ENCODE data around the gene MYO10. TPM values are rescaled to one million over a fixed set of nuclear protein-coding genes. Genes with fewer than 3 reads are reported as not detected.

The MYO10 gene
- total and polyA plus RNA-seq, 9 donors = 10.8 to 35.8 (median 16.3) TPM

DNA sequence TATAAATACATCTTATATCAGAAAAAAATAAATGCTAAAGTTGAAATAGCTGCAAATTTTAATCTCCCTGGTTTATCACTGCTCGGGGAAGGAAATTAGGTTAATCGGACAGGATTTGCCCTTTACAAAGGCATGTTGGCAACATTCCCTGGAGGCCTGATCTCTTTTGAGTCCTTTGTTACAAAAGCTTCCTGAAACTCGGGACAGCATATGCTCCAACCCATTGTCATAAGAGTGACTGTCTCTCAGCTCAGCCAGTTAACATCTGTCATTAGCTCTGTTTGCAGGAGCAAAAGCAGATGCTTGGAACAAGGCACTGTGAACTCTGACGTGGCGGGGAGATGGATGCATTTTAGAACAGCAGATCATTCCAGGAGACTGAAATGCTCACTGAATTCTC is 80.6 kb downstream of the MYO10 start:
- intact Hi-C loops (cut with DNase I) = no loop called here
- Histone ChIP-seq H3K9me3 (no peaks in the 10 kb centered on the region), H3K27me3 (no peaks in the 10 kb centered on the region), H3K36me3 (no peaks in the 10 kb centered on the region), H3K4me1 (ENCODE audit: insufficient read depth) (peaks cover 2% of the 10 kb centered on the region), H3K4me3 (no peak overlapping the region), H3K27ac (no peak overlapping the region)
- TF ChIP-seq CTCF (IDR thresholded peaks at IDR 0.05) (no peak), EP300 (IDR thresholded peaks at IDR 0.05) (no peak), POLR2A (IDR thresholded peaks at IDR 0.05) (no peak)
- no peak for DNase-seq
- 56 to 65% (median 65%) methylated on average over 5 of the region's 5 CpGs for WGBS, 3 donors

DNA sequence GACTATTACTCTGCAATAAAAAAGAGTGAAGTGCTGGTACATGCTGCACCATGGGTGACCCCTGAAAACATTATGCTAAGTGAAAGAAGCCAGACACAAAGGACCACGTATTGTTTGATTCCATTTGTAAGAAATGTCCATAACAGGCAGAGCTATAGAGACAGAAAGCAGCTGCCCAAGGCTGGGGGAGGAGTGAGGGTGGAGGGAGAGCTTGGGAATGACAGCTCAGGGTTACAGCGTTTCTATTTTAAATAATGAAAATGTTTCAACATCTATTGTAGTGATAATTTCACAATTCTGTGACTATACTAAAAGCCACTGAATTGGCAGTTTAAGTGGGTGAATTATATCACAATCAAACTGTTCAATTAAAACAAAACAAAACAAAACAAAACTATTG is 81.7 kb downstream of the MYO10 start:
- H3K4me3 ChIP-seq = no peak overlapping the region
- peaks cover 2% of the 10 kb centered on the region for H3K4me1 ChIP-seq (ENCODE audit: insufficient read depth)
- H3K27ac ChIP-seq = no peak overlapping the region
- WGBS, 3 donors = 62 to 68% (median 63%) methylated on average over 2 of the region's 2 CpGs
- H3K9me3 ChIP-seq = no peaks in the 10 kb centered on the region
- no peaks in the 10 kb centered on the region for H3K36me3 ChIP-seq
- intact Hi-C loops (cut with DNase I) = no loop called here
- no peaks in the 10 kb centered on the region for H3K27me3 ChIP-seq
- TF ChIP-seq CTCF (IDR thresholded peaks at IDR 0.05) (no peak), POLR2A (IDR thresholded peaks at IDR 0.05) (no peak), EP300 (IDR thresholded peaks at IDR 0.05) (no peak)
- DNase-seq = no peak

- no peak overlapping the region for H3K4me3 ChIP-seq
- H3K4me1 ChIP-seq (ENCODE audit: insufficient read depth) = peaks cover 2% of the 10 kb centered on the region
- no peaks in the 10 kb centered on the region for H3K9me3 ChIP-seq
- no peak for TF ChIP-seq EP300 (IDR thresholded peaks at IDR 0.05)
- TF ChIP-seq POLR2A (IDR thresholded peaks at IDR 0.05) = no peak
- no peak overlapping the region for H3K27ac ChIP-seq
- no peak for DNase-seq
- H3K36me3 ChIP-seq = no peaks in the 10 kb centered on the region
- H3K27me3 ChIP-seq = no peaks in the 10 kb centered on the region
- intact Hi-C loops (cut with DNase I) = no loop called here
- 92 to 93% (median 92%) methylated on average over 4 of the region's 4 CpGs for WGBS, 3 donors
Observed at GRCh38 chr5:16853518-16853917, 82.6 kb downstream of the MYO10 start.

DNA sequence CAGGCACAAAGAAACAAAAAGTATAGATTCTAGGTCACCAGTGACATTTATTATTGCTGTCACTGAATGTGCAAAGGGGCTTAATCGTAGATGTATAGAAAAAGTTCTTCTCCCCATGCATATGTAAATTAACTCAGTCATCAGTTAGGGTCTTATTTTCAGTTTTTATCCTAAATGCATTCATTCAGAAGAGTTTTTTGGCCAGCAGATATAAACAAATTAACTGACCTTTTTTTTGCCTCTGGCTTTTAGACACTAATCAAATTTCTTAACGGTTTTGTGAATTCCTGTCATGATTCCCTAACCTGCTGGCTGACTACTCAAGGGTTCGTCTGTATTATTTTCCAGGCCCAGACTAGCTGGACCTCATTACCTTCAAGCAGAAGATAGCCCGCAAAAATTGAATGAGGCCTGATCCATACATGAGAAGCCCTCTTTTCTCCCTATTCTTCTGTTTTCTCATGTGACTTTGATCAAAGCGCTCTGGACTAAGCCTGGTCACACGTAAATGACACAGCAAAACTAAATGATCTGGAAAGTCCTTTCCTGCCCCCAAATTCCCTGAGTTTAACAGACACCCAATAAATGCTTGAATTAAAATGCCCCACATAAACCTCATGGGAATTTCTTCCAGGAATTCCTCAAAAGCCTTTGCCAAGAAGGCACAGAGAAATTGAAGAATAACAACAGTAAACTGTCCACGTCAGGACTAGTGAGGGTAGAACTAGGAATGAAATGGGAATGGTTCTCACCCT is 83.7 kb downstream of the MYO10 start:
- TF ChIP-seq CTCF (IDR thresholded peaks at IDR 0.05) (no peak), EP300 (IDR thresholded peaks at IDR 0.05) (no peak), POLR2A (IDR thresholded peaks at IDR 0.05) (no peak)
- Histone ChIP-seq H3K9me3 (no peaks in the 10 kb centered on the region), H3K4me3 (no peak overlapping the region), H3K36me3 (no peaks in the 10 kb centered on the region), H3K4me1 (ENCODE audit: insufficient read depth) (peaks cover 2% of the 10 kb centered on the region), H3K27ac (no peak overlapping the region), H3K27me3 (no peaks in the 10 kb centered on the region)
- DNase-seq = no peak
- WGBS, 3 donors = 76 to 80% (median 77%) methylated on average over 7 of the region's 7 CpGs
- intact Hi-C loops (cut with DNase I) = no loop called here

DNA sequence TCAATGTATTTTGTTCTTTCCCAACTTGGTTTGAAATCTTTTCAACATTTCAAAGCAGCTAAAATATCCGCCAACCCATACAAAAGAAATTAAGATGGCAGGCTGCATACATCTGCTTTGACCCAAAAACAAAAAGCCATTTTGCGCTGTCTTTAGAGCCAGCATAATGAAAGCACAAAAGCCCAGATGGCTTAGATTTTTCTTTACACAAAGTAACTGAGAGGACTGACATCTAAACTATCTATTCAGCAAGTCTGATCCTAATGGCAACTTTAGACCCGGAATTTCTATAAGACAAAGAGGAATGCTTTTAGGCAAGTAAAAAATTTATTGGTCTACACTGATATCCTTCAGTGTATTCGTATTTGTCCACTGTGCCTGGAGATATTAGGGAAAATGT is 86.3 kb downstream of the MYO10 start:
- no peak for DNase-seq
- TF ChIP-seq POLR2A (IDR thresholded peaks at IDR 0.05) (no peak), CTCF (IDR thresholded peaks at IDR 0.05) (no peak), EP300 (IDR thresholded peaks at IDR 0.05) (no peak)

More for the DNA sequence above, 86.3 kb downstream of the MYO10 start:
- Histone ChIP-seq H3K4me1 (ENCODE audit: insufficient read depth) (no peaks in the 10 kb centered on the region), H3K9me3 (no peaks in the 10 kb centered on the region), H3K27me3 (no peaks in the 10 kb centered on the region), H3K36me3 (no peaks in the 10 kb centered on the region), H3K27ac (no peak overlapping the region), H3K4me3 (no peak overlapping the region)
- intact Hi-C loops (cut with DNase I) = no loop called here
- 94 to 98% (median 97%) methylated on average over 4 of the region's 4 CpGs for WGBS, 3 donors
